CD4-positive, alpha-beta T cell (primary cell): Measurements from ENCODE around the gene GRIA3. TPM values are rescaled to one million over a fixed set of nuclear protein-coding genes. Genes with fewer than 3 reads are reported as not detected.

Source experiments
- ATAC-seq: fragments of 200-7000 bp; cut with Tn5 transposase; one replicate; pipeline ENCODE4 v1.10.0; 2022; ENCODE audit warnings: mild to moderate bottlenecking; ENCODE audit not compliant: poor library complexity
- CTCF ChIA-PET: fragments of 350-600 bp; sonication (Branson Sonifier 250); formaldehyde crosslinking; loops from one replicate; lab custom pipeline; 2021; ENCODE audit warnings: antibody characterized with exemption, inconsistent platforms; lab: Charles Lee
- POLR2A ChIA-PET: fragments of 350-600 bp; sonication (Branson Sonifier 250); formaldehyde crosslinking; loops from one replicate; lab custom pipeline; 2021; ENCODE audit warnings: antibody characterized with exemption, inconsistent platforms; lab: Charles Lee
- DNase-seq, 14 experiments: peaks; one replicate each; pipeline ENCODE4 v3.0.0-alpha.2; 2013 to 2020; ENCODE audit warnings: mixed read lengths in 2 of 14
- H3K27ac ChIP-seq, 2 donors: one replicate each; pipeline versions ENCODE4 v1.5.1 to v1.7.0; 2013; ENCODE audit warnings: low read length in 2 of 2, low read depth in 1 of 2, mild to moderate bottlenecking in 1 of 2
- H3K27me3 ChIP-seq, 2 experiments: 1 replicate in 1 of 2; 2 replicates in 1 of 2; pipeline versions ENCODE4 v1.6.1 to v1.7.0; 2013; ENCODE audit warnings: low read length in 2 of 2, control low read depth in 1 of 2, mild to moderate bottlenecking in 1 of 2, moderate library complexity in 1 of 2; ENCODE audit not compliant: insufficient read depth in 2 of 2, control insufficient read depth in 1 of 2
- H3K36me3 ChIP-seq: one replicate; pipeline ENCODE4 v1.6.1; 2013; ENCODE audit warnings: low read length, control low read depth; ENCODE audit not compliant: insufficient read depth
- H3K4me1 ChIP-seq: one replicate; pipeline ENCODE4 v1.6.1; 2013; ENCODE audit warnings: low read length, control low read depth; ENCODE audit not compliant: insufficient read depth
- H3K4me3 ChIP-seq: one replicate; pipeline ENCODE4 v1.5.1; 2013; ENCODE audit warnings: mild to moderate bottlenecking, low read length, moderate library complexity
- H3K9me3 ChIP-seq, 2 experiments: 1 replicate in 1 of 2; 2 replicates in 1 of 2; pipeline versions ENCODE4 v1.6.1 to v1.7.0; 2013; ENCODE audit warnings: low read length in 2 of 2, mild to moderate bottlenecking in 2 of 2, control low read depth in 1 of 2, moderate library complexity in 1 of 2; ENCODE audit not compliant: control insufficient read depth in 1 of 2, insufficient read depth in 1 of 2
- H3K27ac Mint-ChIP-seq: one replicate; pipeline ENCODE4 v1.8.0; 2020; ENCODE audit warnings: mixed read lengths
- H3K27me3 Mint-ChIP-seq: one replicate; pipeline ENCODE4 v1.8.0; 2021; ENCODE audit warnings: mixed read lengths
- H3K36me3 Mint-ChIP-seq: one replicate; pipeline ENCODE4 v1.8.0; 2021; ENCODE audit warnings: low read depth, mixed read lengths
- H3K4me1 Mint-ChIP-seq: one replicate; pipeline ENCODE4 v1.8.0; 2021; ENCODE audit warnings: low read depth, mixed read lengths
- H3K4me3 Mint-ChIP-seq: one replicate; pipeline ENCODE4 v1.8.0; 2020; ENCODE audit warnings: mild to moderate bottlenecking, mixed read lengths
- H3K9me3 Mint-ChIP-seq: one replicate; pipeline ENCODE4 v1.8.0; 2020; ENCODE audit warnings: mixed read lengths
- intact Hi-C, 2 experiments: fragments of 100-400 bp; cut with DNase I in 1 of 2; cut with micrococcal nuclease in 1 of 2; formaldehyde crosslinking; loops; one replicate each; pipeline versions ENCODE4 v1.15.1 to v1.9.0; 2023 to 2025; cut with DNase I, micrococcal nuclease
- total RNA-seq, 174 experiments: library from RNA in 2 of 174; stranded (reverse) in 2 of 174; gene quantifications; one replicate each; pipeline ENCODE4 v1.2.3 and lab custom pipeline; 2021 to 2026
- TF ChIP-seq, protein P1 (sequence below): fragments of 200-600 bp; IDR thresholded peaks from one replicate; pipeline ENCODE4 v1.8.0; 2022; ENCODE audit warnings: antibody characterized with exemption, mild to moderate bottlenecking

The GRIA3 gene
- total RNA-seq, 2 experiments from 2014 or later = not detected

GRCh38 chrX:123489011-123489410 is 304.9 kb downstream of the GRIA3 start:
- Histone ChIP-seq H3K27ac (no peak overlapping the region), H3K36me3 (no peaks in the 10 kb centered on the region), H3K4me3 (no peak overlapping the region), H3K9me3 (no peaks in the 10 kb centered on the region), H3K4me1 (no peaks in the 10 kb centered on the region), H3K27me3 (no peaks in the 10 kb centered on the region)
- ATAC-seq (no peak), DNase-seq (no peak)
- TF ChIP-seq, protein P1, sequence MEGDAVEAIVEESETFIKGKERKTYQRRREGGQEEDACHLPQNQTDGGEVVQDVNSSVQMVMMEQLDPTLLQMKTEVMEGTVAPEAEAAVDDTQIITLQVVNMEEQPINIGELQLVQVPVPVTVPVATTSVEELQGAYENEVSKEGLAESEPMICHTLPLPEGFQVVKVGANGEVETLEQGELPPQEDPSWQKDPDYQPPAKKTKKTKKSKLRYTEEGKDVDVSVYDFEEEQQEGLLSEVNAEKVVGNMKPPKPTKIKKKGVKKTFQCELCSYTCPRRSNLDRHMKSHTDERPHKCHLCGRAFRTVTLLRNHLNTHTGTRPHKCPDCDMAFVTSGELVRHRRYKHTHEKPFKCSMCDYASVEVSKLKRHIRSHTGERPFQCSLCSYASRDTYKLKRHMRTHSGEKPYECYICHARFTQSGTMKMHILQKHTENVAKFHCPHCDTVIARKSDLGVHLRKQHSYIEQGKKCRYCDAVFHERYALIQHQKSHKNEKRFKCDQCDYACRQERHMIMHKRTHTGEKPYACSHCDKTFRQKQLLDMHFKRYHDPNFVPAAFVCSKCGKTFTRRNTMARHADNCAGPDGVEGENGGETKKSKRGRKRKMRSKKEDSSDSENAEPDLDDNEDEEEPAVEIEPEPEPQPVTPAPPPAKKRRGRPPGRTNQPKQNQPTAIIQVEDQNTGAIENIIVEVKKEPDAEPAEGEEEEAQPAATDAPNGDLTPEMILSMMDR = no peak
- intact Hi-C loops = no loop called here
- H3K4me3 Mint-ChIP-seq = no peak overlapping the region
- H3K9me3 Mint-ChIP-seq = no peaks in the 10 kb centered on the region
- CTCF ChIA-PET = no interaction called here
- H3K36me3 Mint-ChIP-seq = no peaks in the 10 kb centered on the region
- peaks cover 4% of the 10 kb centered on the region for H3K27me3 Mint-ChIP-seq
- POLR2A ChIA-PET = no interaction called here
- H3K4me1 Mint-ChIP-seq = no peaks in the 10 kb centered on the region
- H3K27ac Mint-ChIP-seq = no peak overlapping the region

DNA sequence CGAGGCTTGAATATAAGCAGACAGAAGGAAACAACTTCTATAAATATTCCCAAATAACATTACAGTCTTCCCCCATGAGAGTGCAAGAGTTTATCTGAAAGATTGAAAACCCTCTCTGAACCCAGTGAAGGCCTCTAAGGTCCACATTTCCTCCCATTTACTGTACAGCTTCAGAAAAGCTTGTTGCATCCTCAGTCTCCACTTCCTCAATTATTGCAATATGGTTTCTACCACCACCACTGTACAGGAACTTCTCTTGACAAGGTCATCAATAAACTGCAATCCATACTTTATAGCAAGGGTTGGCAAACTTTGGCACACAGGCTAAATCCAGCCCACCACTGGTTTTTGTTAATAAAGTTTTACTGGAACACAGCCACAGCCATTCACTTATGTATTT is 309.8 kb downstream of the GRIA3 start:
- Mint-ChIP-seq H3K27me3 (peaks cover 4% of the 10 kb centered on the region), H3K4me1 (no peaks in the 10 kb centered on the region), H3K9me3 (no peaks in the 10 kb centered on the region), H3K27ac (no peak overlapping the region), H3K4me3 (no peak overlapping the region), H3K36me3 (no peaks in the 10 kb centered on the region)
- Histone ChIP-seq H3K9me3 (no peaks in the 10 kb centered on the region), H3K4me1 (no peaks in the 10 kb centered on the region), H3K4me3 (no peak overlapping the region), H3K36me3 (no peaks in the 10 kb centered on the region), H3K27ac (no peak overlapping the region), H3K27me3 (no peaks in the 10 kb centered on the region)
- intact Hi-C loops = no loop called here
- ATAC-seq = no peak
- no peak for DNase-seq
- POLR2A ChIA-PET = no interaction called here
- CTCF ChIA-PET = no interaction called here
- TF ChIP-seq, protein P1 = no peak

GRCh38 chrX:123499787-123500186 is 315.7 kb downstream of the GRIA3 start:
- intact Hi-C loops = no loop called here
- no peaks in the 10 kb centered on the region for H3K27me3 Mint-ChIP-seq
- no peaks in the 10 kb centered on the region for H3K36me3 ChIP-seq
- ChIA-PET POLR2A (no interaction called here), CTCF (no interaction called here)
- no peaks in the 10 kb centered on the region for H3K9me3 Mint-ChIP-seq
- H3K27ac Mint-ChIP-seq = no peak overlapping the region
- DNase-seq = no peak
- ATAC-seq = no peak
- H3K4me3 ChIP-seq = no peak overlapping the region
- no peaks in the 10 kb centered on the region for H3K27me3 ChIP-seq
- no peak overlapping the region for H3K27ac ChIP-seq
- H3K4me3 Mint-ChIP-seq = no peak overlapping the region
- H3K36me3 Mint-ChIP-seq = no peaks in the 10 kb centered on the region
- H3K4me1 ChIP-seq = no peaks in the 10 kb centered on the region
- TF ChIP-seq, protein P1 = no peak
- H3K4me1 Mint-ChIP-seq = no peaks in the 10 kb centered on the region
- H3K9me3 ChIP-seq = no peaks in the 10 kb centered on the region
